Endothelial cell (in vitro differentiated cells): ENCODE results near the gene DBNDD2. TPM values are rescaled to one million over a fixed set of nuclear protein-coding genes. Genes with fewer than 3 reads are reported as not detected.
A peak's percentile ranks its signal among the peaks of the same experiment; 100 is the strongest.

Experiments used
- DNase-seq: peaks from one replicate; pipeline ENCODE4 v3.0.0; 2021; ENCODE audit warnings: low spot score
- H3K27ac Mint-ChIP-seq: one replicate; pipeline ENCODE4 v1.8.0; 2021; ENCODE audit warnings: mixed read lengths, inconsistent platforms; ENCODE audit not compliant: unreplicated experiment
- H3K27me3 Mint-ChIP-seq: one replicate; pipeline ENCODE4 v1.8.0; 2021; ENCODE audit warnings: mild to moderate bottlenecking, moderate library complexity, mixed read lengths, inconsistent platforms; ENCODE audit not compliant: unreplicated experiment
- H3K36me3 Mint-ChIP-seq: one replicate; pipeline ENCODE4 v1.8.0; 2021; ENCODE audit warnings: mild to moderate bottlenecking, low read depth, mixed read lengths, inconsistent platforms; ENCODE audit not compliant: unreplicated experiment
- H3K4me1 Mint-ChIP-seq: one replicate; pipeline ENCODE4 v1.8.0; 2021; ENCODE audit warnings: mild to moderate bottlenecking, mixed read lengths, inconsistent platforms; ENCODE audit not compliant: unreplicated experiment
- H3K4me3 Mint-ChIP-seq: one replicate; pipeline ENCODE4 v1.8.0; 2021; ENCODE audit warnings: mild to moderate bottlenecking, mixed read lengths, inconsistent platforms; ENCODE audit not compliant: unreplicated experiment
- H3K9me3 Mint-ChIP-seq: one replicate; pipeline ENCODE4 v1.8.0; 2021; ENCODE audit warnings: mixed read lengths, inconsistent platforms; ENCODE audit not compliant: unreplicated experiment
- CTCF ChIP-seq: fragments of 200-600 bp; sonication (generic); IDR thresholded peaks from one replicate; pipeline ENCODE4 v1.5.0; 2021; ENCODE audit warnings: antibody characterized with exemption; ENCODE audit not compliant: unreplicated experiment
- total RNA-seq: library from RNA; stranded (reverse); fragmentation: NEBNext Ultra II Directional; extraction: Animal tissue kit (Norgen Biotek cat#: 25700); gene quantifications from one replicate; pipeline ENCODE4 v1.2.1, GENCODE V29; 2021; ENCODE audit not compliant: unreplicated experiment

DBNDD2 gene
- total RNA-seq, 1 donor from 2014 or later: 2.0 TPM

- Mint-ChIP-seq H3K4me1 (no peaks in the 10 kb centered on the region), H3K27ac (no peak overlapping the region), H3K4me3 (no peak overlapping the region), H3K36me3 (no peaks in the 10 kb centered on the region), H3K9me3 (no peaks in the 10 kb centered on the region), H3K27me3 (peaks cover 11% of the 10 kb centered on the region)
- TF ChIP-seq CTCF: no peak
- no peak for DNase-seq
Observed at GRCh38 chr20:45440424-45440823, 32.3 kb downstream of the DBNDD2 start.

DNA sequence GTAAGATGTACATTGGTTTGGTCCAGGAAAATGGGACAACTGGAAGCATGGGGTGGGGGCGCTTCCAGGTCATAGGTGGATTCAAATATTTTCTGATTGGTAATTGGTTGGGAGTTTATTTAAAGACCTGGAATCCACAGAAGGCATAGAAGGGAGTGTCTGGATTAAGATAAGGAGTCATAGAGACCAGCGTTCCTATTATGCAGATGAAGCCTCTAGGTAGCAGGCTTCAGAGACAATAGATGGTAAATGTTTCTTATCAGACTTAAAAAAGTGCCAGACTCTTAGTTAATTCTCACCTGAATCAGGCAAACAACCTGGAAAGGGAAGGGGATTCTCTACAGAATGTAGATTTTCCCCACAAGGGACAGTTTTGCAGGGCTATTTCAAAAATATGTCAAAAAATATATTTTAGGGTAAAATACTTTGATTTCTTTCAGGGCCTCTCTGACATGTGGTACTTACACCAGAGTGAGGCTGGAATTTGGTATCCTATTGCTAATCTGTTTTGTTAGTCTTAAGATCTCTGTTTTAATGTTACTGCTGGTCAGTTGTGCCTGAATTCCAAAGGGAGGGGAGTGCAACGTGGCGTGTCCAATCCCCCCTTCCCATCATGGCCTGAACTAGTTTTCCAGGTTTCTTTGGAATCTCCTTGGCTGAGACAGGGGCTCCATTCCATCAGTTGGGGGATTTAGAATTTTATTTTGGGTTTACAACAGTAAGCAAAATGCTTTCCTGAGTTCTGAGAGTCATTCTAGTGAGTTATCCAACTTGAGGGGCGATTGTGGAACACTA, 33.0 kb downstream of the DBNDD2 start:
- H3K27ac Mint-ChIP-seq: no peak overlapping the region
- H3K36me3 Mint-ChIP-seq: no peaks in the 10 kb centered on the region

GRCh38 chr20:45441746-45442145, 33.7 kb downstream of the DBNDD2 start:
- no peaks in the 10 kb centered on the region for H3K9me3 Mint-ChIP-seq
- TF ChIP-seq CTCF: no peak
- H3K4me1 Mint-ChIP-seq: no peaks in the 10 kb centered on the region
- H3K27me3 Mint-ChIP-seq: peaks cover 7% of the 10 kb centered on the region
- no peak overlapping the region for H3K27ac Mint-ChIP-seq
- no peak for DNase-seq
- H3K4me3 Mint-ChIP-seq: no peak overlapping the region
- H3K36me3 Mint-ChIP-seq: no peaks in the 10 kb centered on the region

More for the DNA sequence above, 33.0 kb downstream of the DBNDD2 start:
- no peak overlapping the region for H3K4me3 Mint-ChIP-seq
- H3K27me3 Mint-ChIP-seq: peaks cover 7% of the 10 kb centered on the region
- H3K4me1 Mint-ChIP-seq: no peaks in the 10 kb centered on the region
- DNase-seq: no peak
- no peaks in the 10 kb centered on the region for H3K9me3 Mint-ChIP-seq
- TF ChIP-seq CTCF: no peak

DNA sequence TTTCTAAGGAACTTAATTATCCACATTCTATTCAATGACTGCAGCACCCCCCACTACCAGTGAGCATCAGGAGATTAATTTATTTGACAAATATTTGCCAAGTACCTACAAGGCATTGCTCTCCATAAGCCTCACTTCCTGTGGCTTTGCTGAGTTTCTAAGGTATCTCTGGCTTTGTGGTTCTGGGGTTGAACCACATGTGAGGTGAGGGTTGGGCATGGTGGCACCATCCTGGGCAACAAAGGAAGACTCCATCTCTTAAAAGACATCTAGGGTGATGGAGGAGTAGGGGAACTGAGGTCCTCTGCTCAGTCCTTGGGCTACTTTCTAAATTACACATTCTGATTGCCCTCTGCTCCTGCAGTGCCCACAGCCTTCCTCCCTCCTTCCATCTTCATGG, 36.0 kb downstream of the DBNDD2 start:
- Mint-ChIP-seq H3K27ac (no peak overlapping the region), H3K27me3 (peaks cover 9% of the 10 kb centered on the region), H3K4me1 (no peaks in the 10 kb centered on the region), H3K9me3 (no peaks in the 10 kb centered on the region), H3K36me3 (peaks cover 3% of the 10 kb centered on the region), H3K4me3 (no peak overlapping the region)
- TF ChIP-seq CTCF: no peak
- no peak for DNase-seq

DNA sequence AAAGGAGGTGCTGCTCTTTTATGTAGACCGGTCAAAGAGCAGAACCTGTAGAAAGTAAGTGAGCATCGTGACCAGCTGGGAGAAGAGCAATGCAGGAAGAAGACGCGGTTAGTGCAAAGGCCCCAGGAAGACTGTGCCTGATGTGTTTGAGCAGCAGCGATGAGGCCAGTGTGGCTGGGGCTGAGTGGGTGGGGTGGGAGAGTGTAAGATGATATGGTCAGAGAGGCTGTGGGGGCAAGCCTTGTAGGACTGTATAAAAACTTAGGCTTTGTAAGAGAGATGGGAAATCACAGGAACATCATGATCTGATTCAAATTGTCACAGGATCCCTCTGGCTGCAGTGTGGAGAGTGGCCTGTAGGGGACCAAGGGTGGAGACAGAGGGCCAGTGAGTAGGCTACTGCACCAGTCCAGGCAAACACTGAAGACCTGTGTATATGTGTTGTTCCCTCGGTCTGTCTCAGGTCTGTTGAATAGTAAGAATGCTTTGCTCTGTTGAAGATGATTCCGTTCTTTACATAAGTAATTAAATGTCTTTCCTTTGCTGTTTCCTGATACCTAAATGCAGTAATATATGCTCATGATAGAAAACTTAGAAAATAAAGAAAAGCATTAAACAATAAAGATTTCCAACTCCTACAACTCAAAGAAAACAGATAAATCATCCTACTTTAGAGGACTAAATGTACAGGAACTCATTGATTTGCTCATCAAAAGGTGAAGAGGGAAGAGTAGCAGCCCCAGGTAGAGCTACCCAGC, 37.9 kb downstream of the DBNDD2 start:
- peak; percentile 65 for DNase-seq
- H3K9me3 Mint-ChIP-seq: no peaks in the 10 kb centered on the region
- no peak overlapping the region for H3K4me3 Mint-ChIP-seq
- H3K27ac Mint-ChIP-seq: no peak overlapping the region
- H3K27me3 Mint-ChIP-seq: peaks cover 9% of the 10 kb centered on the region
- TF ChIP-seq CTCF: peak; percentile 71
- H3K4me1 Mint-ChIP-seq: no peaks in the 10 kb centered on the region
- H3K36me3 Mint-ChIP-seq: peaks cover 3% of the 10 kb centered on the region
